NCI-H1105 (cell line): ENCODE data around the gene BCAR1.
"Not testable (repeated sequence)": the region's sequence is repeated elsewhere in the genome, so short reads cannot be mapped to it uniquely, and the experiment has no call there.

ENCODE experiments used
- DNase-seq: peaks from one replicate; lab custom pipeline; 2025; lab: John Stamatoyannopoulos, UW

The BCAR1 gene

GRCh38 chr16:75224306-75225082 is 26.9 kb downstream of the BCAR1 start:
- no peak for DNase-seq

DNA sequence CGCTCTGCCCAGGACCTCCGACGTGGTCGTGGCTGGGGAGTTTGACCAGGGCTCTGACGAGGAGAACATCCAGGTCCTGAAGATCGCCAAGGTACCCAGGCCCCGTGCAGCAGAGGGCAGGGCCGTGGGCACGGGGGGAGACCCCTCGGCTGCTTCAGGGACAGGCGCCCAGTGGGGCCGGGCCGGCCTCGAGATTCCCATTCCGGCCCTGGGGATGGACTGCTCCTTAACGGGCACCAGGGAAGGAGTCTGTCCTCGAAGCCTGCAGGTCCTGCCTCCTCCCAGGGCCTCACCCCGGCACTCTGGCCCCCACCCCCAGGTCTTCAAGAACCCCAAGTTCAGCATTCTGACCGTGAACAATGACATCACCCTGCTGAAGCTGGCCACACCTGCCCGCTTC is 28.3 kb downstream of the BCAR1 start:
- not testable (repeated sequence) for DNase-seq

- DNase-seq, result no peak
These were observed 29.1 kb downstream of the BCAR1 start for GRCh38 chr16:75222271-75222783.

- DNase-seq, result no peak
These were observed 31.6 kb downstream of the BCAR1 start for GRCh38 chr16:75219838-75220237.

GRCh38 chr16:75219088-75219487 is 32.3 kb downstream of the BCAR1 start:
- DNase-seq, result no peak

GRCh38 chr16:75218256-75219076 is 33.0 kb downstream of the BCAR1 start, which contains the start of gene CTRB1:
Gene CTRB1 (plus strand): TSS chr16:75218988. CDS start chr16:75219008, 20 bp downstream.
- no peak for DNase-seq

- no peak for DNase-seq
These were observed 34.0 kb downstream of the BCAR1 start for GRCh38 chr16:75217389-75217851.

- no peak for DNase-seq
These were observed 34.8 kb downstream of the BCAR1 start for GRCh38 chr16:75216576-75216975.

- DNase-seq, result no peak
These were observed 35.3 kb downstream of the BCAR1 start for GRCh38 chr16:75216127-75216526.

DNA sequence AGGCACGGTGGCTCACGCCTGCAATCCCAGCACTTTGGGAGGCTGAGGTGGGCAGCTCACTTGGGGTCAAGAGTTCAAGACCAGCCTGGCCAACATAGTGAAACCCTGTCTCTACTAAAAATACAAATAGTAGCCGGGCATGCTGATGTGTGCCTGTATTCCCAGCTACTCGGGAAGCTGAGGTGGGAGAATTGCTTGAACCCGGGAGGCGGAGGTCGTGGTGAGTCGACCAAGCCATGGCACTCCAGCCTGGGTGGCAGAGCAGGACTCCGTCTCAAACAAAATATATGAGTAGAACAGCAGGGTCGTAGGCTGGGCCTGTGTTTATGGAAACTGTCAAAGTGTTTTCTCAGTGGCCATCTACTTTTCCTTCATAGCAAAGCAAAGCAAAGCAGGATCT is 40.1 kb downstream of the BCAR1 start:
- DNase-seq, result not testable (repeated sequence)

DNA sequence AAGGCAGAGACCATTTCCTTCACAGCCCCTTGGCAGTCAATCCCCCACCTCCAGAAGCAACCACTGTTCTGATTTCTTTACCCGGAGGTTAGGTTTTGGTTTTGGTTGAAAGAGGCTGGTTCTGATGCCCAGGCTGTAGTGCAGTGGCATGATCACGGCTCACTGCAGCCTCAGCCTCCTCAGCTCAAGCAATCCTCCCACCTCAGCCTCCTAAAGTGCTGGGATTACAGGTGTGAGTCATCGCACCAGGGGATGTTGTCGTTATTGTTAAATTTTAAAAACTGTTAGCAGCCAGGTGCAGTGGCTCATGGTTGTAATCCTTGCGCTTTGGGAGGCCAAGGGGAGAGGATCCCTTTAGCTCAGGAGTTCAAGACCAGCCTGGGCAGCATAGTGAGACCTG is 41.5 kb downstream of the BCAR1 start:
- DNase-seq, result no peak

- not testable (repeated sequence) for DNase-seq
These were observed 41.9 kb downstream of the BCAR1 start for GRCh38 chr16:75209514-75209913.

- no peak for DNase-seq
These were observed 42.4 kb downstream of the BCAR1 start for GRCh38 chr16:75208861-75209505.

GRCh38 chr16:75208242-75208825 is 43.1 kb downstream of the BCAR1 start:
- DNase-seq, result no peak

- no peak for DNase-seq
These were observed 43.6 kb downstream of the BCAR1 start for GRCh38 chr16:75207831-75208230.

- no peak for DNase-seq
These were observed 44.5 kb downstream of the BCAR1 start, which contains the start of gene CTRB2 for GRCh38 chr16:75206749-75207451. Gene CTRB2 (minus strand): TSS chr16:75207161. CDS start chr16:75207141, 20 bp downstream.

DNA sequence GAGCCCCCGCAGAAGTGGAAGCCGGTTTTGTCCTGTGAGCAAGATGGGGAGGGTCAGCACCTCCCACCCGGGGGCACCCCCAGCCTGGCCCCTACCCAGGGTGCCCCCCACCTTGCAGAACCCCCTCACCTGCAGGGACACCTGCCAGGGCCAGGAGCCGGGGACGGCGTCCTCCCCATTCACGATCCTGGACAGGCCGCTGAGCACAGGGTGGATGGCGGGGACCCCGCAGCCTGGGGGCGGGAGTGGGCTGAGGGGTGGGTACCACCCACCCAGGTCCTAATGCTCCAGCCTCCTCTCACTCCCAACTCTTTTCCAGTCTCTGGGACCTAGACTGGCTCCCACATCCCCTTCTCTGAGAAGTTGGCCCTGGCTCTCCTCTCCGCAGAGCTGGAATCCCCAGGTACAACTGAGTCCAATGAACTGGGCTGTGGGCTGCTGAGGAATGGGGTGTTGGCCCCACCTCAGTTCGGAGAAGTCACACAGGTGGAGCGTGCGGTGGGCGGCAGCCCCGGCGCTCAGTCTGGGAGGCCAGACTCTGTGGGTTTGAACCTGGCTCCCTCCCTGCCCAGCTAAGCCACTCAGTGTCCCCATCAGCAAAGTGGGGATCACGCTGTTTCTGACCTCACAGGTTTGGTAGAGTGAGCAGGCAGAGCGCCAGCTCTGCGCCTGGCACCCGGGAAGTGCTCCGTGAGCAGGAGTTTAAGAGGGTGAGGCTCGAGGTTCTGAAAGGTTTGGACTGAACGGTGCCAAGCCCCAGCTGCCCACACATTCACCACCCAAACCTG is 45.3 kb downstream of the BCAR1 start:
- DNase-seq, result not testable (repeated sequence)

DNA sequence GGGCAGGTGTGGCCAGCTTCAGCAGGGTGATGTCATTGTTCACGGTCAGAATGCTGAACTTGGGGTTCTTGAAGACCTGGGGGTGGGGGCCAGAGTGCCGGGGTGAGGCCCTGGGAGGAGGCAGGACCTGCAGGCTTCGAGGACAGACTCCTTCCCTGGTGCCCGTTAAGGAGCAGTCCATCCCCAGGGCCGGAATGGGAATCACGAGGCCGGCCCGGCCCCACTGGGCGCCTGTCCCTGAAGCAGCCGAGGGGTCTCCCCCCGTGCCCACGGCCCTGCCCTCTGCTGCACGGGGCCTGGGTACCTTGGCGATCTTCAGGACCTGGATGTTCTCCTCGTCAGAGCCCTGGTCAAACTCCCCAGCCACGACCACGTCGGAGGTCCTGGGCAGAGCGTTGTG is 46.0 kb downstream of the BCAR1 start:
- DNase-seq, result not testable (repeated sequence)

- DNase-seq, result not testable (repeated sequence)
These were observed 46.5 kb downstream of the BCAR1 start for GRCh38 chr16:75204905-75205304.

DNA sequence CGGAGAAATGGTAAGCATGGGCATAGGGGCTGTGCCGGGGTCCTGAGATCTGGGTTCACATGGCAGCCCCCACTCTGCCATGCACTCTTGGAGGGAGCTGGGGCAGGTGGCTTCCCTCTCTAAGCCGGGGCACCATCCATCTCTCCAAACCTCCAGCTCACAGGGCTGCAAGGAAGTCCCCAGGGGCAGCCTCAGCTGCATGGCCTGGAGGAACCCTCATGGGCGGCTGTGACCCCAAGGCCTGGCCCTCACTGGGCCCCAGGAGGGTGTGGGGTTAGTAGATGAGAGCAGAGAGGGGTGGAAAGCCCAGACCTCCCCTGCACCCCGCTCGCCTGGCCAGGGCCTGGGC is 47.0 kb downstream of the BCAR1 start:
- DNase-seq, result no peak
